GM21390 (cell line): Measurements from ENCODE around the gene GDF11.
A peak's percentile ranks its signal among the peaks of the same experiment; 100 is the strongest.

Source experiments
- ATAC-seq: cut with Tn5 transposase; IDR thresholded peaks from one replicate; pipeline ENCODE4 v1.9.1; 2021; ENCODE audit not compliant: unreplicated experiment

The GDF11 gene

GRCh38 chr12:55742719-55743405, at the start of gene GDF11:
Gene GDF11 (plus strand): TSS chr12:55743122. CDS start chr12:55743317, 195 bp downstream.
- peak; percentile 35 for ATAC-seq

- no peak for ATAC-seq
Measured at GRCh38 chr12:55693323-55694187, 49.4 kb upstream of the GDF11 start.

DNA sequence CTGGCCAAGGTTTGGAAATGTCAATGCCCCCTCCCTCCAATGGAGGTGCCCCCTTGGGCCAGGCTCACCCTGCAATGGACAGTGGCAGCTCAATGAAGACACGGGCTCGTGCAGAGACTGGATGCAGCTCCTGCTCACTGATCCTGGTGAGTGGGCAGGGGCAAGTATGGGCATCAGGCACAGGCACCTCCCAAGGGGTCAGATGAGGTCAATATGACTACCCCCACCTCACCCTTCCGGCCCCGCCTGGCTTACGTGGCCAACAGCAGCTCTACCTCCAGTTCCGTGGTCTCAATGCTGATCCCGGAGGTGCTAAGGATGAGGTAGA, 48.8 kb upstream of the GDF11 start:
- ATAC-seq = no peak

DNA sequence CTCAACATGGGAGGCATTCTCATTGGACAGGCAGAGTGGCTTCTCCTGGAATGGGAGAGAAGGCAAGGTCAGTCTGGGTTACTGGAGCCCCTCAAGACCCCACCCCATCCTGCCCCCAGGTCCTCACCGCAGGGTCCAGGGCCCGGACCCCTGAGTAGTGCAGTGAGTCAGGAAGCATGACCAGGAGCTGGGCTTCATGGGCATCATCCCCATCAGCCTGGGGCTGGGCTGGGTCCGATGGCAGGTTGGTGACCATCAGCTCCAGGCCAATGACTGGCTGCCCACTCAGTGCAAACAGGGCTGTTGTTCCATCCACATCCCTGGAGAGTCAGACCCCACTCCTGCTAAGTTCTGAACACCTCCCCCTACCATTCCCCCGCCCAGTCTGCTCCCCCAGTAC, 48.3 kb upstream of the GDF11 start:
- ATAC-seq = no peak

GRCh38 chr12:55695349-55695748, 47.6 kb upstream of the GDF11 start:
- no peak for ATAC-seq

DNA sequence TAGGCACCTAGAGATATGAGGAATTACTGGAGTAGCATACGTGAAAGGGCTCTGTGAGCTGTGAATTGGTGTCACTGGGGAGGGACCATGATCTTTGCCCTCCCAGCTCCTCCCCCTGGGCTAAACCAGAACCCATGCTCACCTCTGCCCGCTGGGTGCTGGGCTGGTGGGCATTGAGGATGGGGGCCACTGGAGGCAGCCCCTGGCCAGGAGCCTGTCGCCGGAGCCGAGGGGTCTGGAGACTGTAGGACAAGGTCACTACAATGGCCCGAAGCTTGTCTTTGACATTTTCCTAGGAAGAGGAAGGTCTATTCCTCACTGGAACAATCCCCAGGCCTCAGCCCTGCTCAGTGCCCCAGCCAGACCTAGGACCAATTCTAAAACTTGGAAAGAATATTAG, 46.8 kb upstream of the GDF11 start:
- no peak for ATAC-seq

GRCh38 chr12:55696796-55697462, 46.0 kb upstream of the GDF11 start:
- ATAC-seq = no peak

DNA sequence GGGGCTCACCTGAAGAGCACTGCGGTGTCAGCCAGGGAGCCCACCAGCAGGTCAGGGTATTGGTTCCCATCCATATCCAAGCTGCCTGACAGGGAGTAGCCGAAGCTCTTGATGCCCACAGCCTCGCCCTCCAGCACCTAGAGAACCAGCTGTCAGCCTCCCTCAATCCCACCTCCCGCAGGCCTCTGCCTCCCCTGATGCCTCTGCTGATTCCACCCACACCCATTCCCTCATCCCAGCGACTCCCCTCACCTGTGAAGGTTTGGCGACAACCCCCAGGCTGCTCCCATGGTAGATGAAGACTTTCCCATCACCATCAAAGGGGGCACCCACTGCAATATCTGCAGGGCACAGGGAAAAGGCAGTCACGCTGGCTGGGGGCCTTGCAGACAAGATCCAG, 45.2 kb upstream of the GDF11 start:
- ATAC-seq = no peak

- ATAC-seq = no peak
Measured at GRCh38 chr12:55698241-55698955, 44.5 kb upstream of the GDF11 start.

- no peak for ATAC-seq
Measured at GRCh38 chr12:55698965-55699364, 44.0 kb upstream of the GDF11 start.

GRCh38 chr12:55699471-55700055, 43.4 kb upstream of the GDF11 start:
- no peak for ATAC-seq

GRCh38 chr12:55700255-55701018, 42.5 kb upstream of the GDF11 start:
- no peak for ATAC-seq

GRCh38 chr12:55702861-55703260, 40.1 kb upstream of the GDF11 start:
- ATAC-seq = no peak

- ATAC-seq = no peak
Measured at GRCh38 chr12:55703288-55703687, 39.6 kb upstream of the GDF11 start.

GRCh38 chr12:55703901-55704761, 38.8 kb upstream of the GDF11 start:
- ATAC-seq = no peak

- ATAC-seq = no peak
Measured at GRCh38 chr12:55704824-55705718, 37.9 kb upstream of the GDF11 start.

DNA sequence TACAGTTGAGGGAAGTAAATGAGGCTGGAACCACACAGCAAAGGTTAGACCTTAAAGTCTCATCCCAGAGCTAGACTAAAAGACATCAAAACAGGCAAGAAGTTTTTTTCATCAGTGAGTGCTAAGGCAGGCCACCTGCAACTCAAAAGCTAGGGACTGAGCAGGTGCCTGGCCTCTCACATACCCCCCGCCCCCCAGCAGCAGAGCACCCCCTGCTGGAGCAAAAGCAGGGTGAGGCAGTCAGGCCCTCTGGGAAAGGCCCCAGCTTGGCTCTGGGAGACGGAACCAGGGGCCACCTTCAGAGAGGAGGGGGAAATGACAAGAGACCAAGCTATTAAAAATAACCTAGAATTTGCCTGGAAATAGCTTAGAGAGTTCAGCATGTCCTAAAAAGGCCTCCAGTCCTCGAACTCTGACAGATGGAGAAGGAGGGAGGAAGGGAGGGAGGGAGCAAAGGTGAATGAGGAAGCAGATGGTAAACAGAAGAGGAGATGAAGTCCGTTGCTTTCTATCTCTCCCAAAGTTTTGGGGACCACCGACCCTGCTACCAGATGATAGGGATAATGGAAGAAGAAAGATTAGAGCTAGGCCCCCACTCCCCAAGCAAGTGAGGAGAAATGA, 37.0 kb upstream of the GDF11 start:
- ATAC-seq = no peak
